ENCODE results near the gene SUCNR1. TPM values are rescaled to one million over a fixed set of nuclear protein-coding genes. Genes with fewer than 3 reads are reported as not detected.
"Not testable (repeated sequence)": the region's sequence is repeated elsewhere in the genome, so short reads cannot be mapped to it uniquely, and the experiment has no call there.

SUCNR1 gene
- total RNA-seq, 2 donors from 2014 or later, result not detected

DNA sequence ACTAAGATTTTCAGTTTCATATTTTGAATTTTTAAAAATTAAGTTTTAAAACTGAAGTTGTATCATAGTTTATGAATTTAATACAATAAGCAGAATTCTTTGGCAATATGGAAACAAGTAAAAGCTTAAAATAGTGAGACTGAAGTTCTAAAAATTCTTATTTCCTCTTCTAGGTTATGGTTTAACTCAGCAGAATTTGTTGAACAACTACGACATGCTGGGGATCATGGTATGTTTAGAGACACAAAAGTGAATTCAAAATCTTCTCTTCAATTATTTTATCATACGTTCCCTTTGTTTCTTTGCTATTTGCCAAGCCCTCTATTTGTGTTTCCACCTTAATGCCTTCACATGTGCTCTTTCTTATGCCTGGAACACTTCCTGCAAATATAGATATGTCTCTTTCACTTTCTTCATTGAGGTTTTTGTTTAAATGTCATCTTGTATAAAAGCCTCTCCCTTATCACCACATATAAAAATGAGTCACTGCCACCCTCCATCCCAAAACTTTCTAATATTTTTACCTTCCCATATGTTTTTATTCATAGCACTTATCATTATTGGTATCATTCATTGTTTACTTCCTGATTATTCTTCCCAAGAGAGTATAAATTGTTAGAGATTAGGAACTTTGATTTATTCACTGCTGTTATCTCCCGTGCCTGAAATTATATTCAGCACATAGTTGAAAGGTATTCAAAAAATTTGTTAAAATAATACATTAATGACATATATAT is 6.4 kb downstream of the SUCNR1 start:
- no peaks in the 10 kb centered on the region for H3K36me3 Mint-ChIP-seq
- ATAC-seq (no peak), DNase-seq (ENCODE audit: low spot score) (no peak)
- H3K27me3 Mint-ChIP-seq, result no peaks in the 10 kb centered on the region
- peak overlapping the region; percentile 12 to 36 for H3K27ac Mint-ChIP-seq
- peaks cover 22 to 28% of the 10 kb centered on the region in 2 donors for H3K4me1 Mint-ChIP-seq (ENCODE audit: low read depth in 2 of 2)
- no peaks in the 10 kb centered on the region for H3K9me3 Mint-ChIP-seq
- peak overlapping the region; percentile 48 for H3K4me3 Mint-ChIP-seq

DNA sequence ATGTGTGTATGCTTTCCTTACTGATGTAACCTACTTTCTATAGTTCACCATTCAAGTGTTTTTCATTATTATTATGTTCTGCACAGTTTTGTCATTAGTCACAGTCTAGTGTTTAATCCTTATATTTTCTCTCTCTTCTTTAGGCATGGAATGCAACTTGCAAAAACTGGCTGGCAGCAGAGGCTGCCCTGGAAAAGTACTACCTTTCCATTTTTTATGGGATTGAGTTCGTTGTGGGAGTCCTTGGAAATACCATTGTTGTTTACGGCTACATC is 6.9 kb downstream of the SUCNR1 start:
- ATAC-seq, result no peak
- no peaks in the 10 kb centered on the region for H3K36me3 Mint-ChIP-seq

DNA sequence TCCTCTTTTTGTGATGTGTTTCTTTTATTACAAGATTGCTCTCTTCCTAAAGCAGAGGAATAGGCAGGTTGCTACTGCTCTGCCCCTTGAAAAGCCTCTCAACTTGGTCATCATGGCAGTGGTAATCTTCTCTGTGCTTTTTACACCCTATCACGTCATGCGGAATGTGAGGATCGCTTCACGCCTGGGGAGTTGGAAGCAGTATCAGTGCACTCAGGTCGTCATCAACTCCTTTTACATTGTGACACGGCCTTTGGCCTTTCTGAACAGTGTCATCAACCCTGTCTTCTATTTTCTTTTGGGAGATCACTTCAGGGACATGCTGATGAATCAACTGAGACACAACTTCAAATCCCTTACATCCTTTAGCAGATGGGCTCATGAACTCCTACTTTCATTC is 7.7 kb downstream of the SUCNR1 start:
- peaks cover 28 to 34% of the 10 kb centered on the region in 2 donors for H3K4me1 Mint-ChIP-seq (ENCODE audit: low read depth in 2 of 2)
- H3K27me3 Mint-ChIP-seq, result no peaks in the 10 kb centered on the region
- DNase-seq (ENCODE audit: low spot score) (no peak), ATAC-seq (no peak)
- H3K4me3 Mint-ChIP-seq, result no peak overlapping the region
- no peaks in the 10 kb centered on the region for H3K9me3 Mint-ChIP-seq
- H3K36me3 Mint-ChIP-seq, result no peaks in the 10 kb centered on the region
- peak overlapping the region in 1 of 2 donors; percentile 12 for H3K27ac Mint-ChIP-seq

More for the DNA sequence above, 6.9 kb downstream of the SUCNR1 start:
- Mint-ChIP-seq H3K9me3 (no peaks in the 10 kb centered on the region), H3K4me1 (ENCODE audit: low read depth in 2 of 2) (peaks cover 26 to 33% of the 10 kb centered on the region in 2 donors), H3K27ac (peak overlapping the region in 1 of 2 donors; percentile 12), H3K27me3 (no peaks in the 10 kb centered on the region), H3K4me3 (peak overlapping the region; percentile 48)
- no peak for DNase-seq (ENCODE audit: low spot score)

DNA sequence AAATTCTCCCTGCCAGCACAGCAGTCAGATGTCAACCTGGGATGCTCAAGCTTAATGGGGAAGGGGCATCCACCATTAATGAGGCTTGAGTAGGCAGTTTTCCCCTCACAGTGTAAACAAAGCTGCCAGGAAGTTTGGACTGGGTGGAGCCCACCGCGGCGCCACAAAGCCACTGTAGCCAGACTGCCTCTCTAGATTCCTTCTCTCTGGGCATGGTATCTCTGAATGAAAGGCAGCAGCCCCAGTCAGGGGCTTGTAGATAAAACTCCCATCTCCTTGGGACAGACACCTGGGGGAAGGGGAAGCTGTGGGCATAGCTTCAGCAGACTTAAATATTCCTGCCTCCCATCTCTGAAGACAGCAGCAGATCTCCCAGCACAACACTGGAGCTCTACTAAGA is 12.0 kb downstream of the SUCNR1 start:
- H3K36me3 Mint-ChIP-seq; H3K27me3 Mint-ChIP-seq; ATAC-seq; DNase-seq (ENCODE audit: low spot score); H3K9me3 Mint-ChIP-seq: not testable (repeated sequence)
- Mint-ChIP-seq H3K27ac (peak overlapping the region in 1 of 2 donors; percentile 58), H3K4me1 (ENCODE audit: low read depth in 2 of 2) (peaks cover 34 to 36% of the 10 kb centered on the region in 2 donors), H3K4me3 (peak overlapping the region; percentile 21)

DNA sequence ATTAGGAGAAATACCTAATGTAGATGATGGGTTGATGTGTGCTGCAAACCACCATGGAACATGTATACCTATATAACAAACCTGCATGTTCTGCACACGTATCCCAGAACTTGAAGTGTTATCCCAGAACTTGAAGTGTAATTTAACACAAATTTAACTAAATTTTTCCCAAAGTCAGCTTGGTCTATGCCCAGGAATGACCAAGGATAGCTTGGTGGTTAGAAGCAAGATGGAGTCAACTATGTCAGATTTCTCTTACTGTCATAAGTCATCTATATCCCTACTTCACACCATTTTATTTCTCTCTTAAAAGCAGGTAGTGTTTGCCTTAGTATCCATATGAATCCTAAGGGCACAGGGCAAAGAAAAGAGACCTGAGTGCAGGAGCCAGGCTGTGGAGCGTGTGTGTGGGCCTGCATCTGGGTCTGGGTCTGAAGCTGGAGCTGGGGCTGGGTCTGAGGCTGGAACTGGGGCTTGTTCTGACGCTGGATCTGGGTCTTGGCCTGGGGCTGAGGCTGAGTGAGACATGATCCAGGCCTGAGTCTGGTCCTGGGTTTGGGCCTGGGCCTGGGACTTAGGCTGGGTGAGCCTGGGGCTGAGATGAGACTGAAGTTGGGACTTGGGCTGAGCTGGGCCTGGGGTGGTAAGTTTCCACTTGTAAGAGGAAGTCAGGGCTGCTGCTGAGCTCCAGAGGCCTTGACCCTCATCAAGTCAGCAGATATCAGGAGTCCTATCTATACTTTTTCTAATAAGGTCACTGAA is 14.2 kb downstream of the SUCNR1 start:
- not testable (repeated sequence) for H3K4me3 Mint-ChIP-seq; DNase-seq (ENCODE audit: low spot score); H3K27ac Mint-ChIP-seq; H3K36me3 Mint-ChIP-seq; H3K27me3 Mint-ChIP-seq; H3K9me3 Mint-ChIP-seq
- ATAC-seq, result peak in 1 of 2 donors; percentile 53
- peaks cover 39 to 40% of the 10 kb centered on the region in 2 donors for H3K4me1 Mint-ChIP-seq (ENCODE audit: low read depth in 2 of 2)

DNA sequence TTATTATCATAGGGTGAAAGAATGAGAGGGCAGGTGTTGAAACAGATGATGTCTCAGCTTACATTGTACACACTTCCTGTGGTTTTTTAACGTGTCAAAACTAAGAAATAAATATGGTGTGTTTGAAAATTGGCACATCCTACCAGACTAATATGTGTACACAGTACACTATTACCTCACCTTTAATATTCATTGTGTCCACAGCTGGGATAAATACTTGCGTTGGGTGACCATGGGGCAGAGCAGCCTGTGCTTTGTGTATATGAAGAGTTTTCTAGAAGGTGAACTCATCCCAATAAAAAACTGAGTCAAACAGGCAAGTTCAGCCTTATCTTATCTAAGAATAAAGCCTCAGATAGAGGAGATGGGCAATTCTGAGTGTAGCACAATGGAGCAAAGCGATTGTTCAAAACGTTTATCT is 17.3 kb downstream of the SUCNR1 start:
- H3K9me3 Mint-ChIP-seq, result peaks cover 4% of the 10 kb centered on the region
- no peak for DNase-seq (ENCODE audit: low spot score)
- peak overlapping the region; percentile 82 to 91 for H3K27ac Mint-ChIP-seq
- peak overlapping the region; percentile 74 for H3K4me3 Mint-ChIP-seq
- peak; percentile 90 to 93 for ATAC-seq
- no peaks in the 10 kb centered on the region for H3K27me3 Mint-ChIP-seq
- H3K4me1 Mint-ChIP-seq (ENCODE audit: low read depth in 2 of 2), result peaks cover 36 to 41% of the 10 kb centered on the region in 2 donors
- peaks cover 5% of the 10 kb centered on the region for H3K36me3 Mint-ChIP-seq

DNA sequence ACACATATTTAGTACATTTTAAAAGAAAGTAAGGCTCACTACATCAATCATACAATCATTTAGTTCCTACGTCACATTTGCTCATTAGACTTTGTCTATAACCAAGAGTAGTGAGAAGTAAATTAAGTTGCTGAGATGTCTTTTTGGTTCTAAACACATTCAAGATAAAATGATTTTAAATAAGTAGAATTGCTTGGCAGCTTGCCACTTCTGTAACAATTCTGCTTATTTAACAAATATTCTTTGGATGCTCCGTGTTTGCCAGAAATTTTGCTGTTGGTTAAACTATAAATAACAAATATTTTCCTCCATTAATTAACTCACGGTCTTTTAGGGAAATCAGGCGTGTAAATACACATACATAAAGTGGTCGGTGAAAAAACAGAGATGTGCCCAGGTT is 18.3 kb downstream of the SUCNR1 start:
- H3K27ac Mint-ChIP-seq, result peak overlapping the region in 1 of 2 donors; percentile 82
- no peak for ATAC-seq

DNA sequence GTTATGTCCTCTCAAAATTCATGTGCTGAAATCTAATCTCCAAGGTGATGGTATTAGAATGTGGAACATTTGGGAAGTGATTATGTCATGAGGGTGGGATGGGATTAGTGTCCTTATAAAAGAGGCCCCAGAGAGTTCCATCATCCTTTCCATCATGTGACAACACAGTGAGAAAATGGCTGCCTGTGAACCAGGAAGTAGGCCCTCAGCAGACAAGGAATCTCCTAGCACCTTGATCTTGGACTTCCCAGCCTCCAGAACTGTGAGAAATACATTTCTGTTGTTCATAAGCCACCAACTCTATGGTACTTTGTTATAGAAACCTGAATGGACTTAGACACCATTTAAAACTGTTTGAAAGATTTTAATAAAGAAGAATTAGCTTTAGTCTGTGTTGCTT is 20.8 kb downstream of the SUCNR1 start:
- Mint-ChIP-seq H3K36me3 (peaks cover 5% of the 10 kb centered on the region), H3K27me3 (no peaks in the 10 kb centered on the region), H3K4me3 (no peak overlapping the region), H3K4me1 (ENCODE audit: low read depth in 2 of 2) (peaks cover 35 to 41% of the 10 kb centered on the region in 2 donors), H3K9me3 (peaks cover 4% of the 10 kb centered on the region), H3K27ac (peak overlapping the region in 1 of 2 donors; percentile 62)
- no peak for ATAC-seq
- no peak for DNase-seq (ENCODE audit: low spot score)

More for the DNA sequence above, 18.3 kb downstream of the SUCNR1 start:
- H3K9me3 Mint-ChIP-seq, result peaks cover 4% of the 10 kb centered on the region
- H3K4me3 Mint-ChIP-seq, result no peak overlapping the region
- peaks cover 5% of the 10 kb centered on the region for H3K36me3 Mint-ChIP-seq
- no peak for DNase-seq (ENCODE audit: low spot score)
- H3K27me3 Mint-ChIP-seq, result no peaks in the 10 kb centered on the region
- peaks cover 38 to 41% of the 10 kb centered on the region in 2 donors for H3K4me1 Mint-ChIP-seq (ENCODE audit: low read depth in 2 of 2)

DNA sequence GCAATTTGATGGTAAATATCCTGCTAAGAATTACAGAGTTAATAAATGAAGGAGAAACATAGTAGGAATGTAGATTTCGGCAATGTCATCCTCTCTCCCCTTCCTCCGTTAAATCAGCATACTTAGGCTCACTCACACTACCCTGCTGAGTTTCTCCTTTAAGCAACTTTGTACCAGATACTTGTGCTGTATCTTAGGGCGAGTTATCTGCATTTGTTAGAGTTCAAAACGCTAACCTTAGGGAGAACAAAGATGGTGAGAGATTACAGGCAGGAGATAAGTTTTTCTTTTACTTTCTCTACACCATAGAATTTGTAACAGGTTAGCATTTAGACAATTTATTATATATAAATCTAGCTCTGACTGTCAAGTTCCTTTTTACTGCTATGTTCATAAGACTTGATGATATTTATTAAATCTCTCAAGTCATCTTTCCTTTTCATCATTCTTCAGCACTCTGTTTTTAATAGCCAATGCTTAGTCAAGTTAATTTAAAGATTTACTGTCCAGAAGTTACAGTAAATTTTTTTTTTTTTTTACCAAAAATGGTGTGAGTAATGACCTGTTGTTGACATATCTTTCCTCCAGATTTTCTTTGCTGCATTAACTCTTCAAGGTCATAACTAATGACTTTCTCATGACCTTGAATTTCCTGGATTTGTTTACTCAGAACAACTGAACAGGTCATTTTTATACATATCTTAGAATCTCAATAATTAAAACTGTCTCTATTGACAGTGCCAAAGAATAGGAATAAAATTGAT is 22.2 kb downstream of the SUCNR1 start:
- ATAC-seq (no peak), DNase-seq (ENCODE audit: low spot score) (no peak)
- Mint-ChIP-seq H3K9me3 (peaks cover 4% of the 10 kb centered on the region), H3K36me3 (peaks cover 4% of the 10 kb centered on the region), H3K4me1 (ENCODE audit: low read depth in 2 of 2) (peaks cover 35 to 42% of the 10 kb centered on the region in 2 donors), H3K4me3 (peak overlapping the region; percentile 59), H3K27me3 (no peaks in the 10 kb centered on the region), H3K27ac (peak overlapping the region; percentile 51 to 92)

DNA sequence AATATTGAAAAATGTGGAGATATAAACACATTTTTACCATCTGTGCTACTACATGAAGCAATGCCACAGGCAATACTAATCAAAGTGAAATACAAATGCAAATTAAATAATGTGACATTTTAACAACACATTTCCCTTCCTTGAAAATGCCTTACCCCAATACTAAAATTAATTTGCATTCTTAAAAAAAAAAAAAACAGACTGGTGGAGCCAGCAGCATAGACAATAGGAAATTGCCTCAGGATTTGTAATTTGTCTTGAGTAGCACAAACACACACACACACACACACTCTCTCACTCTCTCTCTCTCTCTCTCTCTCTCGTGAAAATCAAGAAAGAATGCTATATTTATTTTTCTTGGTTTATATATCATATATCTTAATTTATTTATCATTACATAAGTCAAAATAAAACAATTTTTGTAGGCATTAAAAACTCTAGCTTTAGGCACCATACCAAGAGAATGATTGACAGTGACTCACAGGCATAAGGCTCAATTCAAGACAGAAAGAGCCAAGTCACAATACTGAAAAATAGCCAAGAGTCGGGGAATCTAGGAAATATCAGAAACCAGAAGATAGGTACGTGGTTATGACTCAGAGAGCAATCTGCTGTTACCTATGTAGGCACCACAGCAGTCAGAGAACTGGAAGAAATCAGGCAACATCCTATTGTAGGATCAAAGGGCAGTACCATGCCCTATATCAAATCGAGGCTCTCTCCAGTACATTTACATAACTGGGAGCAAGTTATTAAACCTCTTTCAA is 23.0 kb downstream of the SUCNR1 start:
- no peak overlapping the region for H3K4me3 Mint-ChIP-seq
- peaks cover 36 to 43% of the 10 kb centered on the region in 2 donors for H3K4me1 Mint-ChIP-seq (ENCODE audit: low read depth in 2 of 2)
- H3K27ac Mint-ChIP-seq, result peak overlapping the region; percentile 51 to 92
- no peaks in the 10 kb centered on the region for H3K36me3 Mint-ChIP-seq
- DNase-seq (ENCODE audit: low spot score) (no peak), ATAC-seq (no peak)
- no peaks in the 10 kb centered on the region for H3K27me3 Mint-ChIP-seq
- no peaks in the 10 kb centered on the region for H3K9me3 Mint-ChIP-seq

DNA sequence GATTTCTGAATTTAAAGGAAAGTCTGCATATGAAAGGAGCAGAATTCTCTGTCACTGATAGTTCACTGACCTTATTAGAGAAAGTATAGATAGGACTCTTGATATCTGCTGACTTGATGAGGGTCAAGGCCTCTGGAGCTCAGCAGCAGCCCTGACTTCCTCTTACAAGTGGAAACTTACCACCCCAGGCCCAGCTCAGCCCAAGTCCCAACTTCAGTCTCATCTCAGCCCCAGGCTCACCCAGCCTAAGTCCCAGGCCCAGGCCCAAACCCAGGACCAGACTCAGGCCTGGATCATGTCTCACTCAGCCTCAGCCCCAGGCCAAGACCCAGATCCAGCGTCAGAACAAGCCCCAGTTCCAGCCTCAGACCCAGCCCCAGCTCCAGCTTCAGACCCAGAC is 24.7 kb downstream of the SUCNR1 start:
- not testable (repeated sequence) for H3K27ac Mint-ChIP-seq; H3K4me3 Mint-ChIP-seq; H3K9me3 Mint-ChIP-seq; DNase-seq (ENCODE audit: low spot score); H3K27me3 Mint-ChIP-seq; H3K36me3 Mint-ChIP-seq
- H3K4me1 Mint-ChIP-seq (ENCODE audit: low read depth in 2 of 2), result peaks cover 46 to 50% of the 10 kb centered on the region in 2 donors
- ATAC-seq, result peak in 1 of 2 donors; percentile 48

DNA sequence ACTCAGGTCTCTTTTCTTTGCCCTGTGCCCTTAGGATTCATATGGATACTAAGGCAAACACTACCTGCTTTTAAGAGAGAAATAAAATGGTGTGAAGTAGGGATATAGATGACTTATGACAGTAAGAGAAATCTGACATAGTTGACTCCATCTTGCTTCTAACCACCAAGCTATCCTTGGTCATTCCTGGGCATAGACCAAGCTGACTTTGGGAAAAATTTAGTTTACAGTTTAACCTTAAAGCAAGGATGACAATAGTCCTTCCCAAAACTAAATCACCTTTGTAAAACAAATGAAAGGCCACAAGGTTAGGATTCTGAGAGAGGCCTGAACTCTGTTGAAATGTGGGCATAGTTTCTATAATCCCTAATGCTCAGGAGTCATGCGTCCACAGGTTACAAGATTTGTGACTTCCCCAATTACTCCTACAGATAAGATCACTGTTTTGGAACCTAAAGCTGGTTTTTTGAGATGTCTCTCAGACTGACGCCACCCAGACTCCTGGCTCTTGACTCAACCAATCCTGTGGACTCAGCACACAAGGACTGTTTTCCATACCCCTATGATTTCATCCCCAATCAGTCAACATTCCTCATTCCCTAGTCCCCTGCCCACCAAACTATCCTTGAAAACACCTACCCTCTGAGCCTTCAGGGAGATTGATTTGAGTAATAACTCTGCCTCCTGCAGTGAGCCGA is 25.3 kb downstream of the SUCNR1 start:
- peaks cover 47 to 51% of the 10 kb centered on the region in 2 donors for H3K4me1 Mint-ChIP-seq (ENCODE audit: low read depth in 2 of 2)
- not testable (repeated sequence) for ATAC-seq; H3K9me3 Mint-ChIP-seq; H3K4me3 Mint-ChIP-seq; H3K27me3 Mint-ChIP-seq; H3K27ac Mint-ChIP-seq; H3K36me3 Mint-ChIP-seq; DNase-seq (ENCODE audit: low spot score)

DNA sequence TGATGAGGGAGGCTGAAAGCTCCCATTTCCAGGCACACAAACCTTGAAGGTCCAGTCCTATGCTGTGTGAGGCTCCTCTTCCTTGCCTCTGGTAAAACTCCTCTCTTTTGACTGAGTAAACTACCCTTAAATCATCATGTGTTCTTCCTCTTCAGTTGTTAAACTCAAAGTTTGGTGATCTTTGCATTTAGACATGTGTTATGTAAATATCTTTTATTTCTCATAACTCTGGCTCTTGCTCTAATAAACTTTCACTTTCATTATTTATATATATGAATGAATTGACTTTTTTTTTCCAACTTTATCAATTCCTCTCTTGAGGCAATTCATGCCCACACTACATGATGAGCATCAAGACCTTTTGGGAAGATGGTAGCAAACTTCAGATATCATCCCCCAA is 26.6 kb downstream of the SUCNR1 start:
- H3K27ac Mint-ChIP-seq, result peak overlapping the region; percentile 8 to 78
- peak overlapping the region; percentile 21 for H3K4me3 Mint-ChIP-seq
- DNase-seq (ENCODE audit: low spot score), result no peak
- H3K27me3 Mint-ChIP-seq, result no peaks in the 10 kb centered on the region
- H3K36me3 Mint-ChIP-seq, result no peaks in the 10 kb centered on the region
- ATAC-seq, result no peak
- H3K9me3 Mint-ChIP-seq, result no peaks in the 10 kb centered on the region
- H3K4me1 Mint-ChIP-seq (ENCODE audit: low read depth in 2 of 2), result peaks cover 42 to 47% of the 10 kb centered on the region in 2 donors

All from natural killer cell treated with Interleukin-12 subunit alpha and Interleukin-12 subunit beta and Interleukin-15 and Interleukin-18, amount 100 ng/mL, for 72 hours (primary cell).